ENCODE measurements around the gene MLXIP.
A peak's percentile ranks its signal among the peaks of the same experiment; 100 is the strongest.

Gene MLXIP

DNA sequence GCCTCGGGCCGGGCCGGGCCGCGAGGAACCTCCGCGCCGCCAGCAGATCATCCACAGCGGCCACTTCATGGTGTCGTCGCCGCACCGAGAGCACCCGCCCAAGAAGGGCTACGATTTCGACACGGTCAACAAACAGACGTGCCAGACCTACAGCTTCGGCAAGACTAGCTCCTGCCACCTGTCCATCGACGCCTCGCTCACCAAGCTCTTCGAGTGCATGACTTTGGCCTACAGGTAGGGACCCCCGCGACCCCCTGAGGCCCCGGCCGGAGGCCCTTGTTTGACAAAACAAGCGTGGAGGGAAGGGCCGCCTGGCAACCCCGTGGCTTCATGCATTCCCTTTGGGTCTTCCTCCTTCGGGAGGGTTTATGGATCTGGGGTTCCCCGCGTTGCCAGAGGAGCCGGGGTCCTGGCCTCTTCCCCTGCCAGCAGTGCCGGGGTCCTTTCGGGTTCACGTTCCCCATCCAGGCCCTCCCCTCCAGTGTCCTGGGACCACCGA is 526 bp downstream of the MLXIP start:
- no peak for DNase-seq (ENCODE audit: low read depth)
- peak overlapping the region; percentile 86 for H3K4me3 ChIP-seq (ENCODE audit: control insufficient read depth, low read depth, low read length)
- TF ChIP-seq, protein P1, sequence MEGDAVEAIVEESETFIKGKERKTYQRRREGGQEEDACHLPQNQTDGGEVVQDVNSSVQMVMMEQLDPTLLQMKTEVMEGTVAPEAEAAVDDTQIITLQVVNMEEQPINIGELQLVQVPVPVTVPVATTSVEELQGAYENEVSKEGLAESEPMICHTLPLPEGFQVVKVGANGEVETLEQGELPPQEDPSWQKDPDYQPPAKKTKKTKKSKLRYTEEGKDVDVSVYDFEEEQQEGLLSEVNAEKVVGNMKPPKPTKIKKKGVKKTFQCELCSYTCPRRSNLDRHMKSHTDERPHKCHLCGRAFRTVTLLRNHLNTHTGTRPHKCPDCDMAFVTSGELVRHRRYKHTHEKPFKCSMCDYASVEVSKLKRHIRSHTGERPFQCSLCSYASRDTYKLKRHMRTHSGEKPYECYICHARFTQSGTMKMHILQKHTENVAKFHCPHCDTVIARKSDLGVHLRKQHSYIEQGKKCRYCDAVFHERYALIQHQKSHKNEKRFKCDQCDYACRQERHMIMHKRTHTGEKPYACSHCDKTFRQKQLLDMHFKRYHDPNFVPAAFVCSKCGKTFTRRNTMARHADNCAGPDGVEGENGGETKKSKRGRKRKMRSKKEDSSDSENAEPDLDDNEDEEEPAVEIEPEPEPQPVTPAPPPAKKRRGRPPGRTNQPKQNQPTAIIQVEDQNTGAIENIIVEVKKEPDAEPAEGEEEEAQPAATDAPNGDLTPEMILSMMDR (conservative IDR thresholded peaks at IDR 0.05; ENCODE audit: control insufficient read depth, insufficient read depth, low read depth, low read length) = no peak

DNA sequence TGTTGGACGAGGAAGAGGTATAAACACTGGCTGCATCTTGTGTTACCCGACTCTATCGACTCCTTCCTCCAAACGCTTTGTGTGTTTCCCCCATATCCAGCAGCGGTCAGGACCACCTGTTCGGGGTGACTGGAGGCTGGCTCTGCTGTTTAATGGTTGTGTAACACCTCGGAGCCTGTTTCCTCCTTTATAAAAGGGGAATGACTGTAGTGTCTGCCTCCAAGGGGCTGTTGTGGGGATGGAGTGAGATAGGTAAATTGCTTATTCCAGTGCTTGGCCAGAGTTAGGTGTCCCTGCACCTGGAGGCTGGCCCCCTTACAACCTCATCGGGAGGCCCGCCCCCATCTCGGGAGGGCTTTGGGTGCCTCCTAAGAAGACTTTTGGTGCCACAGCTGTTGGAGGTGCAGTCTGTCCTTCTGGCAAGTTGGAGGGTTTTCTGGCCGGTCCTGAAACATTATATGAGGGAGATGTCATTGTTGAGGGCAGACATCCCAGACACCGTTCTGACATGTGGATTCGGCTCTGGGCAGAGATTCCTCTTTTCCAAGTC is 1.1 kb downstream of the MLXIP start:
- TF ChIP-seq, protein P1 (conservative IDR thresholded peaks at IDR 0.05; ENCODE audit: control insufficient read depth, insufficient read depth, low read depth, low read length) = no peak
- H3K4me3 ChIP-seq (ENCODE audit: control insufficient read depth, low read depth, low read length) = peak overlapping the region; percentile 86
- no peak for DNase-seq (ENCODE audit: low read depth)

DNA sequence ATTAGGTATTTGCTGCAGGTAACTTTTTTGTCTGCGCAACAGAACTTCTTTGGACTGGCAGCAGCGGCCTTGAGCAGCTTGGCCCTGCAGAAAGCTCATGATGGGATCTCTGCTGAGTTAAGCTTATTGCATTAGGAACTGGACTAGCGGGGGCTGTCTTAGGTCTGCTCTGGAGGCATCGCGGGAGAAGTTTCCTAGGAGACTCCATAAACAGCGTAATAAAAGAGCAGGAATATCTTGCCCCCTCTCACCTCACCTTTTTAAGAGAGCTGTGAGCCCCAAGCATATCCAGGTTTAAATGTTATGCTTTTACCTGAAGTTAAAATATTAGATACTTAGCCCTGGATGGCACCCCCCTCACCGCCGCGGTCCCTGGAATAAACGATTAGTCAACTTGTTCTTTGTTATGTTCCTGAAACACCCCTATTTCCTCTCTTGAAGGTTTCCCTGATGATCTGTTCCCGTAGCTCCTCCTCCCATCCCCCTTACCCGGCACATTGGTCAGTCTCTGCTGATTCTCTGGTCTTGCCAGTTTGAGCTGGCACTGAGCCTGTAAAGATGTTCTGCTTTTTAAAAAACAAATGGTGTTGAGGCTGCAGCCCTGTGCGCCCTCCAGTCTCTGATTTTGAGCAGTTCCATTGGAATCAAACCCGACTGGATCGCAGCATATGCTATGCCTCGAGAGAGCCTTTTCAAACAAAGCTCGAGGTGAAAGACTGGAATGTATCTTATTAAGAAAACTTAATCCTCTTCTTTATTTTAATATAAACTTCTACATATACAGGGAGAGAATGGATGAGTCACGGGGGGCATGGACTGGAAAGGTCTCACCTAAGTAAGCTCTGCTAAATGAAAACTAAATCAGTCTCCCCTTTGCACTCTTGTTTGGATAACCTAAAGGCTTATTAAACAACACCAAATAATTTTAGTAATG is 1.9 kb downstream of the MLXIP start:
- DNase-seq (ENCODE audit: low read depth) = peak; percentile 94
- TF ChIP-seq, protein P1 (conservative IDR thresholded peaks at IDR 0.05; ENCODE audit: control insufficient read depth, insufficient read depth, low read depth, low read length) = no peak
- H3K4me3 ChIP-seq (ENCODE audit: control insufficient read depth, low read depth, low read length) = peak overlapping the region; percentile 86

DNA sequence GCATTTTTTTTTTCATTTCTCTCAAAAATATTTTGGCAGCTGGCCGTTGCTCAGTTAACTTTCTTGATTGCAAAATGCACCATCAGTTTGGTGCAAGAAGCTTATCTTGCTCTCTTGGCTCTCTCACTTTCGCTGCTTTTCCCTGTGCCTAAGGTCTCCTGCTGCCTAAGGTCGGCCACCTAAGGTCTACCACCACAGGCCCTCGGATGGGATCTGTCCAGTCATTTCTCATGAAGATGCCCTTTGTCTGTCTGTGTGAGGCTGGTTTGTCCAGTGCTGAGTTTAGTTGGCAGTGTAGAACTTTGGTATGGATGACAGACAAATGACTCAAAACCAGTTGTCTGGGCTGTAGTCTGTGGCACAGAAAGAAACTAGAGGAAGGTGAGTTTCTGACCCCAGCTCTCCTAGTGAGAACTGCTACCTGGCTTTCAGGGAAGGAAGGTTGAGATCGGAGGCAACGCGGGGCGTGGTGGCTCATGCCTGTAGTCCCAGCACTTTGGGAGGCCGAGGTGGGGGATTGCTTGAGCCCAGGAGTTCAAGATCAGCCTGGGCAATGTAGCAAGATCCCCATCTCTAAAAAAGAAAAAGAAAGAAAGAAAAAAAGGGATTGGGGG is 2.6 kb downstream of the MLXIP start:
- peak overlapping the region; percentile 86 for H3K4me3 ChIP-seq (ENCODE audit: control insufficient read depth, low read depth, low read length)
- TF ChIP-seq, protein P1 (conservative IDR thresholded peaks at IDR 0.05; ENCODE audit: control insufficient read depth, insufficient read depth, low read depth, low read length) = no peak
- DNase-seq (ENCODE audit: low read depth) = peak; percentile 53

DNA sequence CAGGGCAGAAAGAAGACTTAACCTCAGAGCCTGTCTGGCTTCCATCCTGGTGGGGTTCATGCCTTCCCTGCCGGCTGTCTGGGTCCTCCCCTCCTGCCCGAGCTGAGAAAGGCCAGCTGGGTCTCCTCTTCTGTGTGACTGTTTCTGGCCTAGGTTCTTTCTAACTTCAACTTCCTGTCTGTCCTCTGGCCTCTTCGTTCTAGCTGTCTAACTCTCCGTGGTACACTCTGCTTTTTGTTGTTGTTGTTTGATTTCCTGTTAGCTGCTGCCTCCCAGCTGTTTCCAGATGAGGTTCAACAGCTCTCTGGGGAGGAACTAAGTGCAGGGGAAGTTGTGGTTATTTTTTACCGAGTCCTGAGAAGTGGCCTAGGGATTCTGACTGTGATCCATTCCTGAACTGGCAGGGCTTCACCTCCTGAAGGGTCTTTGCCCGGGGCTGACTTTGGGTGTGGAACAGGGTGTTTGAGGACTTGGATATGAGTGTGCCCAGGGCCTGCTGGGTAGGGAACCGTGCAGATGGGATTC is 3.2 kb downstream of the MLXIP start:
- peak overlapping the region; percentile 86 for H3K4me3 ChIP-seq (ENCODE audit: control insufficient read depth, low read depth, low read length)
- DNase-seq (ENCODE audit: low read depth) = peak; percentile 82
- TF ChIP-seq, protein P1 (conservative IDR thresholded peaks at IDR 0.05; ENCODE audit: control insufficient read depth, insufficient read depth, low read depth, low read length) = no peak

DNA sequence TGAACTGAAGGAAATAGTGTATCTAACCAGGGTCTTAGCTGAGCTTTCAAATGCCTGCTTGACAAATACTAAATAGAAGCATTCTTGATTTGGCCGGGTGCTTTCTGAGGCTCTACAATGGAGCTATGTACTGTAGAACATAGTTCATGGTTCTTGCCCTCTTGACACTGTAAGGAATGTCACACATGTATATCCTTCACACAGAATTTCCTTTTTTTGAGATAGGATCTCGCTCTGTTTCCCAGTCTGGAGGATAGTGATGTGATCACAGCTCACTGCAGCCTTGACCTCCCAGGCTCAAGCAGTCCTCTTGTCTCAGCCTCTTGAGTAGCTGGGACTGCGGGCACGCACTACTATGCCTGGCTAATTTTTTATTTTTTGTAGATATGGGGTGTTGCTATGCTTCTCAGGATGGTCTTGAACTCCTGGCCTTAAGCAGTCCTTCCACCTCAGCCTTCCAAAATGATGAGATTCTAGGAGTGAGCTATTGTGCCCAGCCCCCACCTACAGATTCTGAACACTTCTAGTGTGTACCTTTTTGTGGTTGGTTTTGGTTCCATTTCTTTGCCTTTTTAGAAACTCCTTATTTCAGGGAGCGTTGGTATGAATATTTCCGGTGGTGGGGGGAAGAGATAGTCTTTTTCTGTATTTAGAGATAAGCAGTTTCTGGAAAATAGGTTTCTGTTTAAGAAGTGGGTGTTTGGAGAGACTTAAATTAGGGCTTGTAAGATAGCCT is 4.2 kb downstream of the MLXIP start:
- TF ChIP-seq, protein P1 (conservative IDR thresholded peaks at IDR 0.05; ENCODE audit: control insufficient read depth, insufficient read depth, low read depth, low read length) = no peak
- H3K4me3 ChIP-seq (ENCODE audit: control insufficient read depth, low read depth, low read length) = no peak overlapping the region
- DNase-seq (ENCODE audit: low read depth) = no peak

All from fibroblast of mammary gland (primary cell).